Thyroid gland (tissue), 4 donors: ENCODE results near the gene NIPBL.

Experiments
- CTCF ChIP-seq, 6 experiments: fragments of 200-600 bp in 3 of 6; fragments of 450-650 bp in 3 of 6; sonication (generic) in 3 of 6; IDR thresholded peaks; one replicate each; pipeline ENCODE4 v1.5.1; 2016 to 2019; ENCODE audit warnings: antibody characterized with exemption in 6 of 6, mild to moderate bottlenecking in 2 of 6, inconsistent platforms in 1 of 6, moderate library complexity in 1 of 6
- POLR2A ChIP-seq, 2 donors: fragments of 450-650 bp; IDR thresholded peaks; one replicate each; pipeline ENCODE4 v1.6.1; 2017; ENCODE audit warnings: antibody characterized with exemption in 2 of 2, mild to moderate bottlenecking in 2 of 2, moderate library complexity in 1 of 2

DNA sequence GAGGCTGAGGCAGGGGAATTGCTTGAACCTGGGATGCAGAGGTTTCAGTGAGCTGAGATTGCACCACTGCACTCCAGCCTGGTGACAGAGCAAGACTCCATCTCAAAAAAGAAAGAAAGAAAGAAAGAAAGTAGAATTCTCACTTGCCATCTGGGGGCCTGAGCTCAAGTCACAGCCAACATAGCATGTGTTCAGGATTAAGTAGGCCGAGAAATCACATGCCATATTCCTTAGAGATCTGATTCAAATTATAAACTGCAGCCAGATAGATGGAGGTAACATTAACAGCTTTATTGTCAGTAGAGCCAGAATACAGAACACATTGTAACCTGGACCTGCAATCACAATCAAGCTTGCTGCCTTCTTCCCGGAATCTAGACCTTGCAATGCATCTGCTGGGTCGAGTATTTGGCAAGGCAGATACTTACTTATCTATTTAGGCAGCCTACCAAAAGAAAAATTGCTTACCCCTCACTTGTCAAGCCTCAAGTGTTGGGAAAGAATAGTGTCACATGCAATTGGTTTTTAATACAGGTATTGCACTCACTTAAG, 198.9 kb downstream of the NIPBL start:
- TF ChIP-seq CTCF (IDR thresholded peaks at IDR 0.05) (no peak), POLR2A (IDR thresholded peaks at IDR 0.05) (no peak)
